HepG2 (cell line): ENCODE measurements around the gene MTF2. TPM values are rescaled to one million over a fixed set of nuclear protein-coding genes. Genes with fewer than 3 reads are reported as not detected.

Experiments used
- ATAC-seq: fragments of 200-7000 bp; cut with Tn5 transposase; 3 replicates; pipeline ENCODE4 v1.9.1; 2020; ENCODE audit warnings: mild to moderate bottlenecking, moderate library complexity
- BruUV-seq: library from RNA; stranded (reverse); fragments of 400-500 nt; replicated peaks from 2 replicates; lab custom pipeline; 2021; lab: Mats Ljungman, UMichigan
- CTCF ChIA-PET: fragments of 300-600 bp; formaldehyde crosslinking; extraction: SDS; loops from one replicate; lab custom pipeline; 2021; ENCODE audit warnings: low total read pairs, inconsistent platforms, low intra/inter-chr PET ratio; lab: Yijun Ruan, JAX
- POLR2A ChIA-PET: fragments of 350-600 bp; sonication (Branson Sonifier 250); formaldehyde crosslinking; loops from one replicate; lab custom pipeline; 2020; ENCODE audit warnings: antibody characterized with exemption, inconsistent platforms; lab: Yijun Ruan, JAX
- DNase-seq: peaks from one replicate; pipeline ENCODE4 v3.0.0-alpha.2; 2015; ENCODE audit warnings: low spot score
- FAIRE-seq: peaks from 3 replicates; lab custom pipeline; 2011; peaks lifted over from hg19 to GRCh38; lab: Jason Lieb, UNC
- H2AFZ ChIP-seq: one replicate; pipeline ENCODE4 v1.6.1; 2011; ENCODE audit warnings: low read length, inconsistent platforms
- H3K27ac ChIP-seq: fragments of 300-600 bp; 3 replicates; pipeline ENCODE4 v1.8.0; 2011; ENCODE audit warnings: mixed run types, mild to moderate bottlenecking, mixed read lengths, low read length, inconsistent platforms; ENCODE audit not compliant: insufficient read depth; ENCODE audit errors: extremely low read length
- H3K27me3 ChIP-seq, 2 experiments: fragments of 200-600 bp in 1 of 2; 2 replicates in 1 of 2; 3 replicates in 1 of 2; pipeline versions ENCODE4 v1.6.0 to v1.8.0; 2011; ENCODE audit warnings: low read length in 2 of 2, mild to moderate bottlenecking in 2 of 2, moderate library complexity in 2 of 2, inconsistent platforms in 1 of 2; ENCODE audit not compliant: insufficient read depth in 2 of 2, control insufficient read depth in 1 of 2
- H3K36me3 ChIP-seq, 2 experiments: fragments of 200-600 bp in 1 of 2; replicated peaks in 1 of 2; 2 replicates in 1 of 2; 3 replicates in 1 of 2; pipeline versions ENCODE4 v1.5.1 to v1.8.0; 2011; ENCODE audit warnings: low read length in 2 of 2, inconsistent platforms in 1 of 2; ENCODE audit not compliant: insufficient read depth in 2 of 2, control insufficient read depth in 1 of 2
- H3K4me1 ChIP-seq: 2 replicates; pipeline ENCODE4 v1.5.1; 2012; ENCODE audit warnings: low read length, inconsistent platforms; ENCODE audit not compliant: insufficient read depth
- H3K4me2 ChIP-seq: 2 replicates; pipeline ENCODE4 v1.6.0; 2011; ENCODE audit warnings: low read depth, low read length, inconsistent platforms
- H3K4me3 ChIP-seq, 3 experiments: fragments of 200-600 bp in 1 of 3; sonication (generic), shearing (Covaris generic) in 1 of 3; replicated peaks in 1 of 3; 2 replicates each; pipeline ENCODE4 v1.5.1; 2011 to 2016; ENCODE audit warnings: low read length in 3 of 3, inconsistent platforms in 2 of 3, low read depth in 2 of 3, mild to moderate bottlenecking in 2 of 3, control low read depth in 1 of 3, mixed read lengths in 1 of 3; ENCODE audit not compliant: insufficient read depth in 1 of 3
- H3K79me2 ChIP-seq: one replicate; pipeline ENCODE4 v1.6.1; 2011; ENCODE audit warnings: low read length, inconsistent platforms; ENCODE audit not compliant: insufficient read depth
- H3K9ac ChIP-seq: 2 replicates; pipeline ENCODE4 v1.6.0; 2011; ENCODE audit warnings: mild to moderate bottlenecking, low read depth, low read length, inconsistent platforms; ENCODE audit not compliant: insufficient read depth
- H3K9me3 ChIP-seq: 2 replicates; pipeline ENCODE4 v1.5.1; 2012; ENCODE audit warnings: mild to moderate bottlenecking, low read length
- H4K20me1 ChIP-seq: 2 replicates; pipeline ENCODE4 v1.6.0; 2011; ENCODE audit warnings: inconsistent platforms, mild to moderate bottlenecking, low read length, moderate library complexity; ENCODE audit not compliant: insufficient read depth
- AGO2 ChIP-seq: fragments of 200-400 bp; formaldehyde crosslinking; optimal IDR thresholded peaks from 2 replicates; pipeline ENCODE3; 2017; ENCODE audit warnings: mild to moderate bottlenecking, low read depth, low read length, moderate library complexity
- FIP1L1 ChIP-seq: fragments of 200-400 bp; formaldehyde crosslinking; IDR thresholded peaks from 2 replicates; pipeline ENCODE4 v1.6.1; 2018; ENCODE audit warnings: low read depth, mild to moderate bottlenecking, low read length, moderate library complexity, borderline replicate concordance; ENCODE audit not compliant: insufficient read depth
- IRX3 ChIP-seq: sonication (generic); formaldehyde crosslinking; IDR thresholded peaks from 2 replicates; pipeline ENCODE4 v1.8.1; 2023; ENCODE audit warnings: mild to moderate bottlenecking, low read depth, missing genetic modification reagents, borderline replicate concordance
- MYNN ChIP-seq: sonication (generic); formaldehyde crosslinking; IDR thresholded peaks from 2 replicates; pipeline ENCODE4 v1.4.0; 2020; ENCODE audit warnings: mild to moderate bottlenecking, low read depth, missing genetic modification reagents
- MYPOP ChIP-seq: sonication (generic); formaldehyde crosslinking; IDR thresholded peaks from 2 replicates; pipeline ENCODE4 v1.8.1; 2023; ENCODE audit warnings: mild to moderate bottlenecking, moderate library complexity, missing genetic modification reagents
- NPAS2 ChIP-seq: sonication (generic); formaldehyde crosslinking; IDR thresholded peaks from 2 replicates; pipeline ENCODE4 v1.8.0; 2022; ENCODE audit warnings: mild to moderate bottlenecking, missing genetic modification reagents, borderline replicate concordance
- NR2F1 ChIP-seq, 2 experiments: fragments of 450-650 bp in 1 of 2; formaldehyde crosslinking in 1 of 2; IDR thresholded peaks; 2 replicates each; pipeline versions ENCODE4 v1.5.0 to v1.6.1; 2016 to 2020; ENCODE audit warnings: mild to moderate bottlenecking in 1 of 2, missing compliant biosample characterization in 1 of 2, missing genetic modification reagents in 1 of 2, moderate library complexity in 1 of 2
- PHB2 ChIP-seq: fragments of 450-650 bp; IDR thresholded peaks from 2 replicates; pipeline ENCODE4 v1.6.1; 2018; ENCODE audit not compliant: partially characterized antibody
- SNRNP70 ChIP-seq: fragments of 200-400 bp; formaldehyde crosslinking; IDR thresholded peaks from 2 replicates; pipeline ENCODE4 v1.6.1; 2017; ENCODE audit warnings: mild to moderate bottlenecking, low read depth, low read length, moderate library complexity
- ZBTB4 ChIP-seq: sonication (generic); formaldehyde crosslinking; IDR thresholded peaks from 2 replicates; pipeline ENCODE4 v1.4.0; 2020; ENCODE audit warnings: missing genetic modification reagents, mild to moderate bottlenecking, borderline replicate concordance
- ZNF10 ChIP-seq: sonication (generic); formaldehyde crosslinking; IDR thresholded peaks from 2 replicates; pipeline ENCODE4 v1.4.0; 2020; ENCODE audit warnings: mild to moderate bottlenecking, low read depth, missing genetic modification reagents, borderline replicate concordance
- ZNF12 ChIP-seq: sonication (generic); formaldehyde crosslinking; IDR thresholded peaks from 2 replicates; pipeline ENCODE4 v1.5.0; 2020; ENCODE audit warnings: missing genetic modification reagents
- ZNF33B ChIP-seq: sonication (generic); formaldehyde crosslinking; IDR thresholded peaks from 2 replicates; pipeline ENCODE4 v1.5.1; 2020; ENCODE audit warnings: mild to moderate bottlenecking, missing genetic modification reagents
- ZNF576 ChIP-seq: sonication (generic); formaldehyde crosslinking; IDR thresholded peaks from 2 replicates; pipeline ENCODE4 v1.4.0; 2020; ENCODE audit warnings: mild to moderate bottlenecking, missing genetic modification reagents
- ZNF780A ChIP-seq: sonication (generic); formaldehyde crosslinking; IDR thresholded peaks from 2 replicates; pipeline ENCODE4 v1.8.0; 2022; ENCODE audit warnings: mild to moderate bottlenecking, missing genetic modification reagents, moderate library complexity
- ZNF839 ChIP-seq: sonication (generic); formaldehyde crosslinking; IDR thresholded peaks from 2 replicates; pipeline ENCODE4 v1.4.0; 2020; ENCODE audit warnings: missing genetic modification reagents, mild to moderate bottlenecking, borderline replicate concordance
- ZSCAN22 ChIP-seq: sonication (generic); formaldehyde crosslinking; IDR thresholded peaks from 2 replicates; pipeline ENCODE4 v1.4.0; 2020; ENCODE audit warnings: mild to moderate bottlenecking, missing genetic modification reagents
- ZZZ3 ChIP-seq: sonication (generic); formaldehyde crosslinking; IDR thresholded peaks from 2 replicates; pipeline ENCODE4 v1.4.0; 2020; ENCODE audit warnings: missing genetic modification reagents, mild to moderate bottlenecking, borderline replicate concordance
- WGBS: methylation state at CpG from one replicate; pipeline ENCODE4 v1.1.6; 2017; ENCODE audit warnings: low lambda C conversion rate; 5-methylcytosine and 5-hydroxymethylcytosine counted together
- in situ Hi-C: cut with HindIII; loops from 2 replicates; pipeline ENCODE4 v1.10.0; 2017; ENCODE audit warnings: low pct_unique_long_range_greater_than_20kb; ENCODE audit not compliant: extremely low pct_ligation_motif_present
- intact Hi-C: fragments of 100-400 bp; cut with micrococcal nuclease; formaldehyde crosslinking; loops from one replicate; pipeline ENCODE4 v1.10.0; 2022; ENCODE audit not compliant: unreplicated experiment
- polyA plus RNA-seq, 8 experiments: library from polyadenylated mRNA; depleted of rRNA in 3 of 8; stranded (reverse) in 7 of 8; unstranded in 1 of 8; fragments of >200 nt; fragmentation: Illumina TruSeq in 4 of 8; extraction: Trizol in 4 of 8; gene quantifications; 2 replicates each; pipeline versions ENCODE4 v1.2.1 to v1.2.3, GENCODE V29; 2011 to 2016; ENCODE audit warnings: low read depth in 4 of 8, missing spikeins in 1 of 8, mixed read lengths in 1 of 8; ENCODE audit not compliant: insufficient read depth in 1 of 8
- total RNA-seq, 5 experiments: library from RNA; depleted of rRNA; stranded (reverse); fragments of >200 nt; fragmentation: Illumina TruSeq; extraction: Trizol; gene quantifications; 2 replicates each; pipeline ENCODE4 v1.2.3, GENCODE V29; 2016; ENCODE audit warnings: low read depth in 1 of 5

MTF2 gene
- total and polyA plus RNA-seq, 2 of the 13 experiments (the other 11 are each of a cell fraction or from before 2014, with no cell fraction given): 48.7 to 53.9 TPM

DNA sequence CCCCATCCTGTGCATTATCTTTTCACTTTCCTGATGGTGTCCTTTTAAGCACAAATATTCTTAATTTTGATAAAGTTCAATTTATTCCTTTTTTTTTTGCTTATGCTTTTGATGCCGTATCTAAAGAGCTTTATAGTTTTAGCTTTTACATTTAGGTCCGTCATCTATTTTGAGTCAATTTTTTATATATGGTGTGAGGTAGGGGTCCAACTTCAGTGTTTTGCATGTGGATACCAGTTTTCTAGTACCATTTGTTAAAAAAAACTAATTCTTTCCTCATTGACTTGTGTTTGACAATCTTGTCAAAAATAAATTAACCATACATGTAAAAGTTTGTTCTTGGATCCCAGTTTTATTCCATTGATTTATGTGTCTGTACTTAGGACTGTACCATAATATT is 4.9 kb downstream of the MTF2 start:
- DNase-seq (no peak), ATAC-seq (no peak), FAIRE-seq (no peak)
- Histone ChIP-seq H3K27ac (no peak overlapping the region), H3K9ac (no peak overlapping the region), H3K79me2 (peaks cover 95% of the 10 kb centered on the region), H3K27me3 (no peaks in the 10 kb centered on the region; a peak in 1 of 5 replicates), H3K36me3 (peaks cover 2 to 24% of the 10 kb centered on the region in 2 experiments; a peak in 3 of 5 replicates), H3K4me2 (no peak overlapping the region), H3K9me3 (peaks cover 11% of the 10 kb centered on the region), H3K4me1 (peaks cover 23% of the 10 kb centered on the region; the same call in 1 of the 2 replicates), H3K4me3 (no peak overlapping the region), H4K20me1 (peaks cover 9% of the 10 kb centered on the region), H2AFZ (no peak overlapping the region)
- TF ChIP-seq ZSCAN22 (CRISPR knock-in tag) (no peak), NPAS2 (CRISPR knock-in tag) (no peak), ZZZ3 (CRISPR knock-in tag) (no peak), ZNF780A (no peak), ZNF10 (CRISPR knock-in tag) (no peak), IRX3 (CRISPR knock-in tag) (no peak), ZNF576 (no peak), MYNN (CRISPR knock-in tag) (no peak), ZNF33B (CRISPR knock-in tag) (no peak), SNRNP70 (no peak), AGO2 (no peak), ZNF839 (CRISPR knock-in tag) (no peak), ZNF12 (CRISPR knock-in tag) (no peak), NR2F1 (CRISPR knock-in tag; IDR thresholded peaks at IDR 0.05) (no peak), MYPOP (CRISPR knock-in tag) (no peak), PHB2 (no peak), ZBTB4 (no peak), FIP1L1 (no peak)
- no TSS peak for BruUV-seq
- intact Hi-C loops: loop anchor here (5.0 kb wide), 1 partner anchor 263 kb away; the partner anchor contains the start of gene DR1
- ChIA-PET CTCF (no interaction called here), POLR2A (no interaction called here)
- 98% methylated on average over 2 of the region's 2 CpGs for whole genome bisulfite sequencing
- in situ Hi-C loops: no loop called here
